ENCODE data around the gene TEK.

DNA sequence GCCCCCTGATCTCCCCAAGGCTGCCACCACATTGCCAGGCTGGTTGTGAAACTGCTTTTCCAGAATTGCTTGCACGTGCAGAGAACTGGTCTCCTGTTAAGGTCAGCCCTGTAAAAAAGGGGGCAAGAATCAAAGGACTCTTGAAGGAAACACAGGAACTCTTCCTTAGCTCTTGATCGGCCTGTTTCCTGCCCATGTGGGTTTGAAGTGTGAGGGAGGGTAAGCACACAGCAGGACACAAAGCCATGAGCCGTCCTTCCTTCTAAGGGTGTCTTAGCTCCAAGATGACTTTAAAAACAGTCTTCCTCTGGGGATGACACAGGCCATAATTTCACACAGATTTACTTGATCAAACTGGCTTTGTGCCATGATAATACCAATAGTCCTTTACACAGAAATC, 36.1 kb downstream of the TEK start:
- TF ChIP-seq, protein P1, sequence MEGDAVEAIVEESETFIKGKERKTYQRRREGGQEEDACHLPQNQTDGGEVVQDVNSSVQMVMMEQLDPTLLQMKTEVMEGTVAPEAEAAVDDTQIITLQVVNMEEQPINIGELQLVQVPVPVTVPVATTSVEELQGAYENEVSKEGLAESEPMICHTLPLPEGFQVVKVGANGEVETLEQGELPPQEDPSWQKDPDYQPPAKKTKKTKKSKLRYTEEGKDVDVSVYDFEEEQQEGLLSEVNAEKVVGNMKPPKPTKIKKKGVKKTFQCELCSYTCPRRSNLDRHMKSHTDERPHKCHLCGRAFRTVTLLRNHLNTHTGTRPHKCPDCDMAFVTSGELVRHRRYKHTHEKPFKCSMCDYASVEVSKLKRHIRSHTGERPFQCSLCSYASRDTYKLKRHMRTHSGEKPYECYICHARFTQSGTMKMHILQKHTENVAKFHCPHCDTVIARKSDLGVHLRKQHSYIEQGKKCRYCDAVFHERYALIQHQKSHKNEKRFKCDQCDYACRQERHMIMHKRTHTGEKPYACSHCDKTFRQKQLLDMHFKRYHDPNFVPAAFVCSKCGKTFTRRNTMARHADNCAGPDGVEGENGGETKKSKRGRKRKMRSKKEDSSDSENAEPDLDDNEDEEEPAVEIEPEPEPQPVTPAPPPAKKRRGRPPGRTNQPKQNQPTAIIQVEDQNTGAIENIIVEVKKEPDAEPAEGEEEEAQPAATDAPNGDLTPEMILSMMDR (IDR thresholded peaks at IDR 0.05) = no peak
- no peak for TF ChIP-seq POLR2A (IDR thresholded peaks at IDR 0.05)
- TF ChIP-seq POLR2AphosphoS5 (IDR thresholded peaks at IDR 0.05) = no peak
